HEK293T (cell line): ENCODE data around the gene PEX3.

ENCODE experiments used
- CTCF ChIA-PET: fragments of 350-600 bp; formaldehyde crosslinking; extraction: SDS; loops from one replicate; lab custom pipeline; 2021; ENCODE audit warnings: antibody characterized with exemption, inconsistent platforms; lab: Yijun Ruan, JAX
- POLR2A ChIA-PET: fragments of 350-600 bp; formaldehyde crosslinking; extraction: SDS; loops from one replicate; lab custom pipeline; 2020; ENCODE audit warnings: antibody characterized with exemption, inconsistent platforms; lab: Yijun Ruan, JAX
- DNase-seq: peaks from one replicate; pipeline ENCODE4 v3.0.0; 2012; ENCODE audit warnings: mixed read lengths; ENCODE audit errors: extremely low spot score
- ARNT ChIP-seq: fragments of 450-650 bp; IDR thresholded peaks from 2 replicates; pipeline ENCODE4 v1.6.1; 2017; ENCODE audit warnings: mild to moderate bottlenecking
- BHLHE40 ChIP-seq: fragments of 450-650 bp; IDR thresholded peaks from 2 replicates; pipeline ENCODE4 v1.6.1; 2016; ENCODE audit warnings: mild to moderate bottlenecking, moderate library complexity, borderline replicate concordance
- CTBP1 ChIP-seq: fragments of 450-650 bp; IDR thresholded peaks from 2 replicates; pipeline ENCODE4 v1.6.1; 2016; ENCODE audit warnings: borderline replicate concordance
- ELF4 ChIP-seq: fragments of 450-650 bp; IDR thresholded peaks from 2 replicates; pipeline ENCODE4 v1.6.1; 2017; ENCODE audit warnings: antibody characterized with exemption
- FOXA1 ChIP-seq: fragments of 450-650 bp; IDR thresholded peaks from 2 replicates; pipeline ENCODE4 v1.6.1; 2016; ENCODE audit warnings: mild to moderate bottlenecking
- FOXK2 ChIP-seq: fragments of 450-650 bp; IDR thresholded peaks from 2 replicates; pipeline ENCODE4 v1.6.1; 2016; ENCODE audit warnings: mild to moderate bottlenecking
- FOXM1 ChIP-seq: fragments of 450-650 bp; IDR thresholded peaks from 2 replicates; pipeline ENCODE4 v1.6.1; 2017; ENCODE audit warnings: mild to moderate bottlenecking, borderline replicate concordance
- HDGF ChIP-seq: fragments of 450-650 bp; IDR thresholded peaks from 2 replicates; pipeline ENCODE4 v1.6.1; 2017; ENCODE audit warnings: antibody characterized with exemption, borderline replicate concordance
- L3MBTL2 ChIP-seq: fragments of 450-650 bp; conservative IDR thresholded peaks from 2 replicates; pipeline ENCODE4 v1.6.1; 2016; ENCODE audit warnings: mild to moderate bottlenecking
- LEF1 ChIP-seq: fragments of 450-650 bp; IDR thresholded peaks from 2 replicates; pipeline ENCODE4 v1.6.1; 2017; ENCODE audit warnings: mild to moderate bottlenecking, borderline replicate concordance
- NFRKB ChIP-seq: fragments of 450-650 bp; IDR thresholded peaks from 2 replicates; pipeline ENCODE4 v1.6.1; 2016; ENCODE audit warnings: mild to moderate bottlenecking, moderate library complexity
- PKNOX1 ChIP-seq: fragments of 450-650 bp; IDR thresholded peaks from 2 replicates; pipeline ENCODE4 v1.6.1; 2016
- SP1 ChIP-seq: fragments of 450-650 bp; IDR thresholded peaks from 2 replicates; pipeline ENCODE4 v1.6.1; 2017
- SUZ12 ChIP-seq: fragments of 450-650 bp; IDR thresholded peaks from 2 replicates; pipeline ENCODE4 v1.6.1; 2016; ENCODE audit warnings: mild to moderate bottlenecking
- TARDBP ChIP-seq: fragments of 450-650 bp; IDR thresholded peaks from 2 replicates; pipeline ENCODE4 v1.6.1; 2016
- ZNF384 ChIP-seq: fragments of 450-650 bp; IDR thresholded peaks from 2 replicates; pipeline ENCODE4 v1.6.1; 2016

PEX3 gene

GRCh38 chr6:143405373-143406154, 45.0 kb upstream of the PEX3 start:
- CTCF ChIA-PET, result interaction anchor here (1.1 to 1.2 kb wide), 2 partner anchors 11 to 108 kb away, joined by 3 read pairs; no protein-coding TSS in a partner anchor
- POLR2A ChIA-PET, result no interaction called here
- no peak for DNase-seq
- TF ChIP-seq CTBP1, result no peak
- TF ChIP-seq ELF4, result no peak
- TF ChIP-seq ARNT, result no peak
- no peak for TF ChIP-seq NFRKB
- TF ChIP-seq SP1, result no peak
- no peak for TF ChIP-seq LEF1
- no peak for TF ChIP-seq SUZ12
- TF ChIP-seq HDGF, result no peak
- no peak for TF ChIP-seq FOXM1
- no peak for TF ChIP-seq PKNOX1
- TF ChIP-seq L3MBTL2, result no peak
- TF ChIP-seq FOXA1, result no peak
- no peak for TF ChIP-seq FOXK2
- TF ChIP-seq ZNF384, result no peak

- TF ChIP-seq SUZ12 (no peak), ARNT (no peak), FOXK2 (no peak), ELF4 (no peak), FOXM1 (no peak), TARDBP (no peak), L3MBTL2 (no peak), SP1 (no peak)
- POLR2A ChIA-PET, result no interaction called here
- CTCF ChIA-PET, result interaction anchor here (1.2 kb wide), 1 partner anchor 10 kb away, joined by 3 read pairs; no protein-coding TSS in a partner anchor
- no peak for DNase-seq
Measured at GRCh38 chr6:143406673-143407072, 43.9 kb upstream of the PEX3 start.

- DNase-seq, result no peak
- TF ChIP-seq FOXM1 (no peak), HDGF (no peak), CTBP1 (no peak), NFRKB (no peak), ZNF384 (no peak), FOXA1 (no peak), ELF4 (no peak), FOXK2 (no peak), LEF1 (no peak), TARDBP (no peak), L3MBTL2 (no peak), SP1 (no peak), PKNOX1 (no peak), BHLHE40 (no peak), SUZ12 (no peak), ARNT (no peak)
- POLR2A ChIA-PET, result no interaction called here
- CTCF ChIA-PET, result no interaction called here
Measured at GRCh38 chr6:143408151-143408786, 42.3 kb upstream of the PEX3 start.

- DNase-seq, result no peak
- CTCF ChIA-PET, result no interaction called here
- POLR2A ChIA-PET, result no interaction called here
- TF ChIP-seq TARDBP, result no peak
- no peak for TF ChIP-seq NFRKB
- TF ChIP-seq L3MBTL2, result no peak
- no peak for TF ChIP-seq ZNF384
- TF ChIP-seq FOXK2, result no peak
- no peak for TF ChIP-seq BHLHE40
- TF ChIP-seq SUZ12, result no peak
- no peak for TF ChIP-seq SP1
- no peak for TF ChIP-seq PKNOX1
- TF ChIP-seq LEF1, result no peak
- no peak for TF ChIP-seq CTBP1
- TF ChIP-seq ELF4, result no peak
- TF ChIP-seq FOXA1, result no peak
- TF ChIP-seq FOXM1, result no peak
- no peak for TF ChIP-seq ARNT
- no peak for TF ChIP-seq HDGF
Measured at GRCh38 chr6:143408787-143409162, 41.8 kb upstream of the PEX3 start.

GRCh38 chr6:143410859-143411270, 39.7 kb upstream of the PEX3 start:
- POLR2A ChIA-PET, result no interaction called here
- CTCF ChIA-PET, result no interaction called here

GRCh38 chr6:143414769-143415168, 35.8 kb upstream of the PEX3 start:
- ChIA-PET CTCF (interaction anchor here (1.7 kb wide), 1 partner anchor 13 kb away, joined by 4 read pairs; no protein-coding TSS in a partner anchor), POLR2A (no interaction called here)
- TF ChIP-seq SP1 (no peak), HDGF (no peak), ZNF384 (no peak)
- no peak for DNase-seq

More at GRCh38 chr6:143410859-143411270, 39.7 kb upstream of the PEX3 start:
- no peak for TF ChIP-seq FOXA1
- DNase-seq, result no peak
